ENCODE measurements around the gene GFOD1.

Gene GFOD1

GRCh38 chr6:13413900-13414555 is 73.4 kb downstream of the GFOD1 start:
- Histone ChIP-seq H3K27ac (peak overlapping the region in 5 of 21 experiments; percentile 3 to 58 (median 8)), H3K4me3 (no peak overlapping the region)

GRCh38 chr6:13413466-13413862 is 73.9 kb downstream of the GFOD1 start:
- Histone ChIP-seq H3K27ac (peak overlapping the region in 3 of 21 experiments; percentile 6 to 10 (median 8)), H3K4me3 (no peak overlapping the region)

GRCh38 chr6:13412639-13413465 is 74.5 kb downstream of the GFOD1 start:
- Histone ChIP-seq H3K27ac (peak overlapping the region in 4 of 21 experiments; percentile 5 to 10 (median 7)), H3K4me3 (no peak overlapping the region)

- peak overlapping the region in 1 of 21 experiments; percentile 5 for H3K27ac ChIP-seq
- no peak overlapping the region for H3K4me3 ChIP-seq
These were observed 75.2 kb downstream of the GFOD1 start for GRCh38 chr6:13412211-13412610.

- Histone ChIP-seq H3K4me3 (no peak overlapping the region), H3K27ac (no peak overlapping the region)
These were observed 75.9 kb downstream of the GFOD1 start for GRCh38 chr6:13411484-13411883.

GRCh38 chr6:13409991-13410390 is 77.4 kb downstream of the GFOD1 start:
- Histone ChIP-seq H3K4me3 (no peak overlapping the region), H3K27ac (peak overlapping the region in 1 of 21 experiments; percentile 30)

GRCh38 chr6:13407709-13408695 is 79.4 kb downstream of the GFOD1 start:
- Histone ChIP-seq H3K4me3 (no peak overlapping the region), H3K27ac (peak overlapping the region in 15 of 21 experiments; percentile 29 to 74 (median 64))

GRCh38 chr6:13407368-13407708 is 80.1 kb downstream of the GFOD1 start:
- Histone ChIP-seq H3K27ac (peak overlapping the region in 19 of 21 experiments; percentile 29 to 74 (median 64)), H3K4me3 (no peak overlapping the region)

GRCh38 chr6:13406781-13407180 is 80.6 kb downstream of the GFOD1 start:
- Histone ChIP-seq H3K27ac (peak overlapping the region in 19 of 21 experiments; percentile 17 to 74 (median 63)), H3K4me3 (no peak overlapping the region)

- peak overlapping the region in 19 of 21 experiments; percentile 5 to 74 (median 59) for H3K27ac ChIP-seq
- H3K4me3 ChIP-seq = no peak overlapping the region
These were observed 81.4 kb downstream of the GFOD1 start for GRCh38 chr6:13405961-13406477.

GRCh38 chr6:13404892-13405254 is 82.5 kb downstream of the GFOD1 start:
- H3K4me3 ChIP-seq = no peak overlapping the region
- peak overlapping the region in 8 of 21 experiments; percentile 3 to 74 (median 56) for H3K27ac ChIP-seq

GRCh38 chr6:13404228-13404891 is 83.0 kb downstream of the GFOD1 start:
- H3K4me3 ChIP-seq = no peak overlapping the region
- H3K27ac ChIP-seq = peak overlapping the region in 11 of 21 experiments; percentile 3 to 74 (median 50)

- no peak overlapping the region for H3K27ac ChIP-seq
These were observed 84.7 kb downstream of the GFOD1 start for GRCh38 chr6:13402711-13403110.

GRCh38 chr6:13400772-13401171 is 86.6 kb downstream of the GFOD1 start:
- Histone ChIP-seq H3K4me3 (no peak overlapping the region), H3K27ac (no peak overlapping the region)

More at GRCh38 chr6:13402711-13403110, 84.7 kb downstream of the GFOD1 start:
- H3K4me3 ChIP-seq = no peak overlapping the region

- H3K27ac ChIP-seq = peak overlapping the region in 1 of 21 experiments; percentile 18
- H3K4me3 ChIP-seq = no peak overlapping the region
These were observed 88.9 kb downstream of the GFOD1 start for GRCh38 chr6:13398421-13398994.

- Histone ChIP-seq H3K4me3 (no peak overlapping the region), H3K27ac (no peak overlapping the region)
These were observed 89.4 kb downstream of the GFOD1 start for GRCh38 chr6:13398069-13398381.

- H3K27ac ChIP-seq = peak overlapping the region in 1 of 21 experiments; percentile 38
- H3K4me3 ChIP-seq = no peak overlapping the region
These were observed 89.9 kb downstream of the GFOD1 start for GRCh38 chr6:13397359-13398068.

GRCh38 chr6:13396241-13396792 is 91.1 kb downstream of the GFOD1 start:
- Histone ChIP-seq H3K27ac (peak overlapping the region in 1 of 21 experiments; percentile 11), H3K4me3 (no peak overlapping the region)

Measured in skin epidermis (tissue), 12 donors.